Heart left ventricle (tissue), 16 donors: ENCODE measurements around the gene GAL3ST2. TPM values are rescaled to one million over a fixed set of nuclear protein-coding genes. Genes with fewer than 3 reads are reported as not detected.
"Not testable (repeated sequence)": the region's sequence is repeated elsewhere in the genome, so short reads cannot be mapped to it uniquely, and the experiment has no call there.

ENCODE experiments used
- ATAC-seq, 4 donors: fragments of 200-7000 bp; cut with Tn5 transposase; one replicate each; pipeline ENCODE4 v1.9.1; 2020 to 2022; ENCODE audit warnings: moderate library complexity in 4 of 4, mild to moderate bottlenecking in 3 of 4, moderate number of reproducible peaks in 1 of 4
- DNase-seq, 5 donors: peaks; one replicate each; pipeline ENCODE4 v3.0.0-alpha.2; 2020
- H3K27ac ChIP-seq, 12 donors: fragments of 200-600 bp; sonication (generic) in 4 of 12; one replicate each; pipeline versions ENCODE4 v1.5.0 to v1.8.0; 2016 to 2022; ENCODE audit warnings: mild to moderate bottlenecking in 2 of 12
- H3K27me3 ChIP-seq, 9 donors: fragments of 200-600 bp; sonication (generic) in 2 of 9; one replicate each; pipeline versions ENCODE4 v1.5.1 to v1.8.0; 2016 to 2022; ENCODE audit warnings: mild to moderate bottlenecking in 3 of 9
- H3K36me3 ChIP-seq, 9 donors: fragments of 200-600 bp; sonication (generic) in 2 of 9; one replicate each; pipeline versions ENCODE4 v1.5.0 to v1.8.0; 2018 to 2022; ENCODE audit warnings: mild to moderate bottlenecking in 2 of 9
- H3K4me1 ChIP-seq, 12 donors: fragments of 200-600 bp; sonication (generic) in 4 of 12; one replicate each; pipeline versions ENCODE4 v1.5.0 to v1.8.0; 2016 to 2022; ENCODE audit warnings: mild to moderate bottlenecking in 3 of 12
- H3K4me3 ChIP-seq, 12 donors: fragments of 200-600 bp; sonication (generic) in 4 of 12; one replicate each; pipeline versions ENCODE4 v1.5.0 to v1.8.0; 2017 to 2022; ENCODE audit warnings: mild to moderate bottlenecking in 9 of 12, moderate library complexity in 4 of 12
- H3K9me3 ChIP-seq, 12 donors: fragments of 200-600 bp; sonication (generic) in 4 of 12; one replicate each; pipeline versions ENCODE4 v1.5.0 to v1.8.0; 2016 to 2022; ENCODE audit warnings: mild to moderate bottlenecking in 1 of 12
- CTCF ChIP-seq, 12 donors: fragments of 200-600 bp; sonication (generic) in 4 of 12; IDR thresholded peaks; one replicate each; pipeline versions ENCODE4 v1.5.0 to v1.8.0; 2018 to 2022; ENCODE audit warnings: antibody characterized with exemption in 12 of 12, mild to moderate bottlenecking in 5 of 12
- POLR2A ChIP-seq, 2 donors: fragments of 450-650 bp; IDR thresholded peaks; one replicate each; pipeline ENCODE4 v1.6.1; 2017; ENCODE audit warnings: antibody characterized with exemption in 2 of 2, mild to moderate bottlenecking in 2 of 2, moderate library complexity in 2 of 2
- WGBS, 4 donors: extraction: QIAGEN DNeasy Blood & Tissue Kit in 2 of 4; methylation state at CpG; one replicate each; pipeline versions ENCODE4 v1.1.5 to v1.1.7; 2013 to 2018; 5-methylcytosine and 5-hydroxymethylcytosine counted together
- intact Hi-C, 10 donors: fragments of 100-400 bp; cut with DNase I; formaldehyde crosslinking; loops; one replicate each; pipeline versions ENCODE4 v1.11.1 to v1.14.2; 2022
- polyA plus RNA-seq, 2 donors: library from polyadenylated mRNA; stranded (reverse); fragments of 200-250 nt; gene quantifications; one replicate each; pipeline ENCODE4 v1.2.3, GENCODE V29; 2013
- total RNA-seq, 9 donors: library from RNA; depleted of rRNA in 2 of 9; stranded (reverse); fragments of >200 nt in 2 of 9; fragmentation: NEBNext Ultra II Directional in 3 of 9; extraction: Animal tissue kit (Norgen Biotek cat#: 25700) in 3 of 9; gene quantifications; one replicate each; pipeline versions ENCODE4 v1.1.0 to v1.2.4, GENCODE V29; 2016 to 2023
- donor health status: ischemic (EF 13 %, LVEDD 7.1; RV severe dilation, severe dysfunction).
- donor health status: healthy with polysubstance abuse.
- donor health status: DM: no; HTN: yes; CAD: no.
- donor health status: DM: no; HTN: no; CAD: no.
- donor health status: ischemic (EF 25% LVEDD 6.9; RV normal size, moderate dysfunction).
- donor health status: ischemic (EF 25% LVEDD 5.7; RV mildly dilated, moderate dysfunction).
- donor health status: healthy.
- donor health status: DM: yes; HTN: yes; CAD: no.
- donor health status: ischemic (EF 35%, LVEDD 5.7; RV mildly dilated, moderate dysfunction).
- donor health status: nonischemic (EF 11% LVEDD 7.7; RV severe dilation, severe dysfunction).
- donor health status: DM: yes; HTN: yes; CAD: no.
- donor health status: PGD.
- donor health status: ischemic (EF 29% LVEDD 5.4; RV normal size, mild dysfunction).
- donor health status: nonischemic (EF 23%, LVEDD 6.1; RV moderate dilation, normal function).

GAL3ST2 gene
- total and polyA plus RNA-seq, 11 donors: 0.21 to 1.7 TPM; not detected in 9

- no peaks in the 10 kb centered on the region for H3K27me3 ChIP-seq
Observed at GRCh38 chr2:241818943-241819270, 42.3 kb downstream of the GAL3ST2 start.

GRCh38 chr2:241819947-241820624, 43.5 kb downstream of the GAL3ST2 start:
- ATAC-seq, H3K27me3 ChIP-seq, H3K36me3 ChIP-seq, intact Hi-C loops, H3K27ac ChIP-seq, H3K4me3 ChIP-seq, H3K9me3 ChIP-seq: not testable (repeated sequence)
- 83 to 93% (median 85%) methylated on average over 16 to 27 of the region's 27 CpGs for WGBS, 4 donors
- H3K4me1 ChIP-seq: peaks cover 0 to 17% (median 0%) of the 10 kb centered on the region in 12 donors
- peak in 2 of 5 donors; percentile 16 to 40 for DNase-seq

More at GRCh38 chr2:241818943-241819270, 42.3 kb downstream of the GAL3ST2 start:
- TF ChIP-seq CTCF (IDR thresholded peaks at IDR 0.05) (no peak), POLR2A (IDR thresholded peaks at IDR 0.05) (no peak)
- H3K4me1 ChIP-seq: peaks cover 0 to 17% (median 0%) of the 10 kb centered on the region in 12 donors
- H3K4me3 ChIP-seq: no peak overlapping the region
- 74 to 93% (median 79%) methylated on average over 10 of the region's 10 CpGs for WGBS, 4 donors
- no peak overlapping the region for H3K27ac ChIP-seq
- no peak for DNase-seq
- H3K36me3 ChIP-seq: no peaks in the 10 kb centered on the region
- no peaks in the 10 kb centered on the region for H3K9me3 ChIP-seq
- intact Hi-C loops: no loop called here
- ATAC-seq: no peak

- Histone ChIP-seq H3K4me3 (peak overlapping the region in 6 of 12 donors; percentile 14 to 29 (median 20)), H3K4me1 (peaks cover 0 to 17% (median 0%) of the 10 kb centered on the region in 12 donors), H3K36me3 (no peaks in the 10 kb centered on the region), H3K27me3 (no peaks in the 10 kb centered on the region), H3K27ac (peak overlapping the region in 5 of 12 donors; percentile 5 to 67 (median 25)), H3K9me3 (no peaks in the 10 kb centered on the region)
- peak in 1 of 4 donors; percentile 11 for ATAC-seq
- peak in 2 of 5 donors; percentile 21 to 65 for DNase-seq
- TF ChIP-seq POLR2A (IDR thresholded peaks at IDR 0.05) (no peak), CTCF (IDR thresholded peaks at IDR 0.05) (no peak)
- WGBS, 4 donors: 74 to 87% (median 82%) methylated on average over 16 to 31 of the region's 31 CpGs
- intact Hi-C loops: no loop called here
Observed at GRCh38 chr2:241820625-241821384, 44.2 kb downstream of the GAL3ST2 start.

GRCh38 chr2:241821460-241822263, 45.0 kb downstream of the GAL3ST2 start:
- TF ChIP-seq POLR2A (IDR thresholded peaks at IDR 0.05) (no peak), CTCF (IDR thresholded peaks at IDR 0.05) (no peak)
- intact Hi-C loops: no loop called here
- peak overlapping the region in 5 of 12 donors; percentile 5 to 67 (median 25) for H3K27ac ChIP-seq
- peak in 1 of 5 donors; percentile 26 for DNase-seq
- 58 to 66% (median 63%) methylated on average over 25 to 28 of the region's 28 CpGs for WGBS, 4 donors
- H3K4me1 ChIP-seq: peaks cover 0 to 17% (median 0%) of the 10 kb centered on the region in 12 donors
- peaks cover 0 to 5% (median 0%) of the 10 kb centered on the region in 12 donors for H3K9me3 ChIP-seq
- no peaks in the 10 kb centered on the region for H3K36me3 ChIP-seq
- no peaks in the 10 kb centered on the region for H3K27me3 ChIP-seq
- peak in 2 of 4 donors; percentile 20 to 83 for ATAC-seq
- H3K4me3 ChIP-seq: peak overlapping the region in 9 of 12 donors; percentile 14 to 37 (median 20)
